ENCODE data around the gene FBXO5. TPM values are rescaled to one million over a fixed set of nuclear protein-coding genes. Genes with fewer than 3 reads are reported as not detected.
"Not testable (repeated sequence)": the region's sequence is repeated elsewhere in the genome, so short reads cannot be mapped to it uniquely, and the experiment has no call there.

The FBXO5 gene
- total and polyA plus RNA-seq, 4 donors = 12.5 to 16.6 (median 13.8) TPM

DNA sequence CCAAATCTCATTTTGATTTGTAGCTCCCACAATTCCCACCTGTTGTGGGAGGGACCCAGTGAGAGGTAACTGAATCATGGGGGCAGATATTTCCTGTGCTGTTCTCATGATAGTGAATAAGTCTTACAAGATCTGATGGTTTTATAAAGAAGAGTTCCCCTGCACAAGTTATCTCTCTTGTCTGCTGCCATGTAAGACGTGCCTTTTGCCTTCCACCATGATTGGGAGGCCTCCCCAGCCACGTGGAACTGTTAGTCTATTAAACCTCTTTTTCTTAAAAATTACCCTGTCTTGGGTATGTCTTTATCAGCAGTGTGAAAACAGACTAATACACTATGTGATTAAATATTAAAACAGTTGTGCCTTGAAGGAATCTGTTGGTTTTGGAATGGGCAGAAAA lies 16.7 kb upstream of the FBXO5 start:
- H3K27ac ChIP-seq (ENCODE audit: low read depth, low read length); H3K4me3 ChIP-seq (ENCODE audit: low read depth, low read length); H3K9me3 ChIP-seq (ENCODE audit: control insufficient read depth, insufficient read depth, low read length); H3K4me1 ChIP-seq (ENCODE audit: control insufficient read depth, insufficient read depth, low read length); H3K36me3 ChIP-seq (ENCODE audit: control insufficient read depth, insufficient read depth, low read length); DNase-seq (ENCODE audit: low read depth in 4 of 6, low spot score in 6 of 6); H3K27me3 ChIP-seq (ENCODE audit: control insufficient read depth, insufficient read depth, low read length): not testable (repeated sequence)
- no CpG with 5 or more reads among the region's 2 CpGs for WGBS (ENCODE audit: insufficient coverage)

GRCh38 chr6:152993847-152994246 lies 11.0 kb upstream of the FBXO5 start:
- H3K27ac ChIP-seq (ENCODE audit: low read depth, low read length) = no peak overlapping the region
- no peaks in the 10 kb centered on the region for H3K9me3 ChIP-seq (ENCODE audit: control insufficient read depth, insufficient read depth, low read length)
- DNase-seq (ENCODE audit: low read depth in 4 of 6, low spot score in 6 of 6) = no peak
- H3K4me1 ChIP-seq (ENCODE audit: control insufficient read depth, insufficient read depth, low read length) = no peaks in the 10 kb centered on the region
- peaks cover 9% of the 10 kb centered on the region for H3K36me3 ChIP-seq (ENCODE audit: control insufficient read depth, insufficient read depth, low read length)
- no peak overlapping the region for H3K4me3 ChIP-seq (ENCODE audit: low read depth, low read length)
- H3K27me3 ChIP-seq (ENCODE audit: control insufficient read depth, insufficient read depth, low read length) = no peaks in the 10 kb centered on the region

DNA sequence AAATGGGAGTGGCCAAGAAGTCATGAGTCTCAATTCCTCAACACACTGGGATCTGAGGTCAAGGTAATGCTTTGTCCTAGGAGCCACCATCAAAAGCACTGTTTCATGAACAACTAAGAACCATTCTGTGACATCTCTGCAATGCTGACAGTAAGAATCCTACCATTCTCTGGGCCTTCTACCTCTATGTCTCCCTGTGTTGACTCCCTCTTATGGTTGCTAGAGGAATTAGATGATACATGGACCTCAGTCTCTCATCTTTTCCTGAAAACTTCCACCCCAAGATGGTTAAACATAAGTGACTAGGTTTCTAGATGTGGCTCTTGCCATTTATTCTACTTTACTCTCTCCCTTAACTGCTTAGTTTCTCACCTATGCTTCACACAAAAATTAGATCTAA lies 10.6 kb upstream of the FBXO5 start:
- Histone ChIP-seq H3K36me3 (ENCODE audit: control insufficient read depth, insufficient read depth, low read length) (peaks cover 9% of the 10 kb centered on the region), H3K4me1 (ENCODE audit: control insufficient read depth, insufficient read depth, low read length) (no peaks in the 10 kb centered on the region), H3K9me3 (ENCODE audit: control insufficient read depth, insufficient read depth, low read length) (no peaks in the 10 kb centered on the region), H3K27me3 (ENCODE audit: control insufficient read depth, insufficient read depth, low read length) (no peaks in the 10 kb centered on the region), H3K4me3 (ENCODE audit: low read depth, low read length) (no peak overlapping the region), H3K27ac (ENCODE audit: low read depth, low read length) (no peak overlapping the region)
- DNase-seq (ENCODE audit: low read depth in 4 of 6, low spot score in 6 of 6) = no peak

- no peaks in the 10 kb centered on the region for H3K27me3 ChIP-seq (ENCODE audit: control insufficient read depth, insufficient read depth, low read length)
- no peak for DNase-seq (ENCODE audit: low read depth in 4 of 6, low spot score in 6 of 6)
- H3K36me3 ChIP-seq (ENCODE audit: control insufficient read depth, insufficient read depth, low read length) = peaks cover 9% of the 10 kb centered on the region
- WGBS (ENCODE audit: insufficient coverage) = no CpG with 5 or more reads among the region's 2 CpGs
- peaks cover 22% of the 10 kb centered on the region for H3K4me1 ChIP-seq (ENCODE audit: control insufficient read depth, insufficient read depth, low read length)
- H3K27ac ChIP-seq (ENCODE audit: low read depth, low read length) = no peak overlapping the region
- no peaks in the 10 kb centered on the region for H3K9me3 ChIP-seq (ENCODE audit: control insufficient read depth, insufficient read depth, low read length)
- no peak overlapping the region for H3K4me3 ChIP-seq (ENCODE audit: low read depth, low read length)
These were observed 4.1 kb upstream of the FBXO5 start for GRCh38 chr6:152986978-152987377.

GRCh38 chr6:152985300-152985699 lies 2.5 kb upstream of the FBXO5 start:
- not testable (repeated sequence) for DNase-seq (ENCODE audit: low read depth in 4 of 6, low spot score in 6 of 6); H3K9me3 ChIP-seq (ENCODE audit: control insufficient read depth, insufficient read depth, low read length); H3K27ac ChIP-seq (ENCODE audit: low read depth, low read length); H3K27me3 ChIP-seq (ENCODE audit: control insufficient read depth, insufficient read depth, low read length); H3K4me3 ChIP-seq (ENCODE audit: low read depth, low read length); H3K36me3 ChIP-seq (ENCODE audit: control insufficient read depth, insufficient read depth, low read length)
- H3K4me1 ChIP-seq (ENCODE audit: control insufficient read depth, insufficient read depth, low read length) = peaks cover 23% of the 10 kb centered on the region
- 96% methylated on average over 8 of the region's 11 CpGs for WGBS (ENCODE audit: insufficient coverage)

DNA sequence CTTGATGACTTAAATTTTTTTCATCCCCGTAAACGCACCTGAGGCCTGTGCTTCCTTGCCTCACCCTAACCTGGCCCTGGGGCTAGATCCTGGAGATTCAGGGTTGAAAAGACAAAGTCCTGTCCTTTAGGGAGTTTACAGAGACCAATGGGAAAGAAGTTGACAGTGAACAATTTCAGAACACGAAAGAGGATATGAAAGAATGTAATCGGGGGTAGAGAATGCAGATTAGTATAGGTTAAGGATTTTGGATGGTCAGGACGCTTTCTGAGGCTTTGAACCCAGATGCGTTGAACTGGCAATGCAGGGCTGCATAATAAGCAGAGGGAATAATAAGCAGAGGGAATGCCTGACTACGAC lies 1.7 kb upstream of the FBXO5 start:
- peaks cover 23% of the 10 kb centered on the region for H3K4me1 ChIP-seq (ENCODE audit: control insufficient read depth, insufficient read depth, low read length)
- H3K4me3 ChIP-seq (ENCODE audit: low read depth, low read length) = peak overlapping the region; percentile 97
- peak in 1 of 6 donors; percentile 11 for DNase-seq (ENCODE audit: low read depth in 4 of 6, low spot score in 6 of 6)
- no peaks in the 10 kb centered on the region for H3K9me3 ChIP-seq (ENCODE audit: control insufficient read depth, insufficient read depth, low read length)
- whole genome bisulfite sequencing (ENCODE audit: insufficient coverage) = 3% methylated on average over 5 of the region's 7 CpGs
- H3K36me3 ChIP-seq (ENCODE audit: control insufficient read depth, insufficient read depth, low read length) = no peaks in the 10 kb centered on the region
- H3K27ac ChIP-seq (ENCODE audit: low read depth, low read length) = peak overlapping the region; percentile 98
- no peaks in the 10 kb centered on the region for H3K27me3 ChIP-seq (ENCODE audit: control insufficient read depth, insufficient read depth, low read length)

GRCh38 chr6:152983637-152984512 lies 1.0 kb upstream of the FBXO5 start:
- WGBS (ENCODE audit: insufficient coverage) = under 1% methylated on average over 36 of the region's 38 CpGs

GRCh38 chr6:152981989-152982903 lies 595 bp downstream of the FBXO5 start:
- no peaks in the 10 kb centered on the region for H3K36me3 ChIP-seq (ENCODE audit: control insufficient read depth, insufficient read depth, low read length)
- no peaks in the 10 kb centered on the region for H3K27me3 ChIP-seq (ENCODE audit: control insufficient read depth, insufficient read depth, low read length)
- peak in 1 of 6 donors; percentile 15 for DNase-seq (ENCODE audit: low read depth in 4 of 6, low spot score in 6 of 6)
- peaks cover 23% of the 10 kb centered on the region for H3K4me1 ChIP-seq (ENCODE audit: control insufficient read depth, insufficient read depth, low read length)
- peak overlapping the region; percentile 97 for H3K4me3 ChIP-seq (ENCODE audit: low read depth, low read length)
- H3K27ac ChIP-seq (ENCODE audit: low read depth, low read length) = no peak overlapping the region
- H3K9me3 ChIP-seq (ENCODE audit: control insufficient read depth, insufficient read depth, low read length) = no peaks in the 10 kb centered on the region
- WGBS (ENCODE audit: insufficient coverage) = 0% methylated on average over 54 of the region's 71 CpGs

More at GRCh38 chr6:152983637-152984512, 1.0 kb upstream of the FBXO5 start:
- H3K27ac ChIP-seq (ENCODE audit: low read depth, low read length) = peak overlapping the region; percentile 98
- no peaks in the 10 kb centered on the region for H3K27me3 ChIP-seq (ENCODE audit: control insufficient read depth, insufficient read depth, low read length)
- peak overlapping the region; percentile 97 for H3K4me3 ChIP-seq (ENCODE audit: low read depth, low read length)
- H3K4me1 ChIP-seq (ENCODE audit: control insufficient read depth, insufficient read depth, low read length) = peaks cover 23% of the 10 kb centered on the region
- DNase-seq (ENCODE audit: low read depth in 4 of 6, low spot score in 6 of 6) = peak in 5 of 6 donors; percentile 7 to 95 (median 74)
- no peaks in the 10 kb centered on the region for H3K36me3 ChIP-seq (ENCODE audit: control insufficient read depth, insufficient read depth, low read length)
- H3K9me3 ChIP-seq (ENCODE audit: control insufficient read depth, insufficient read depth, low read length) = no peaks in the 10 kb centered on the region

DNA sequence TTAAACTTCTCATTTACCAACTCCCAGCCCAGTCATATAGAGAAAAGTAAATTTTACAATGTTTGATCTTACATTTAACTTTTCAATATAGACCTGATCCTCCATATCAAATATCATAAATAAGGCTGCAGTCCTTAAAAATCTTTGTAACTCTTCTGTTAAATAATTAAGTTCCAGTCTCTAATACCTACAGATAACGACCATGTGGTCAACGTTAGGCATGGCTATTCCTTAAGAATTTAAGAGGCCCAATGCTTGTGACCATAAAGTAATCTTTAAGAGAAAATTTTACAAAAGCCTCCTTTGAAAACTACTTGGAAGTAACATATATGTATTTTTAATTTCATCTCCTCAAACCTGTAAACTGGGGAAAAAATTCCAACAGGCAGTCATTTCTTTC lies 1.6 kb downstream of the FBXO5 start:
- peak overlapping the region; percentile 97 for H3K4me3 ChIP-seq (ENCODE audit: low read depth, low read length)
- WGBS (ENCODE audit: insufficient coverage) = no CpG with 5 or more reads among the region's 2 CpGs
- H3K27ac ChIP-seq (ENCODE audit: low read depth, low read length) = no peak overlapping the region
- peaks cover 23% of the 10 kb centered on the region for H3K4me1 ChIP-seq (ENCODE audit: control insufficient read depth, insufficient read depth, low read length)
- H3K27me3 ChIP-seq (ENCODE audit: control insufficient read depth, insufficient read depth, low read length) = no peaks in the 10 kb centered on the region
- DNase-seq (ENCODE audit: low read depth in 4 of 6, low spot score in 6 of 6) = no peak
- H3K36me3 ChIP-seq (ENCODE audit: control insufficient read depth, insufficient read depth, low read length) = no peaks in the 10 kb centered on the region
- H3K9me3 ChIP-seq (ENCODE audit: control insufficient read depth, insufficient read depth, low read length) = no peaks in the 10 kb centered on the region
